Stimulated activated CD4-positive, alpha-beta T cell treated with anti-CD3 and anti-CD28 coated beads, Interleukin-4, amount 100 ng/mL, for 1 hour (primary cell): ENCODE results near the gene SFXN2.

ENCODE experiments used
- DNase-seq: peaks from one replicate; pipeline ENCODE4 v3.0.0-alpha.2; 2020

The SFXN2 gene

GRCh38 chr10:102779680-102780526 is 65.5 kb downstream of the SFXN2 start:
- no peak for DNase-seq

- no peak for DNase-seq
Observed at GRCh38 chr10:102780527-102780808, 66.0 kb downstream of the SFXN2 start.

DNA sequence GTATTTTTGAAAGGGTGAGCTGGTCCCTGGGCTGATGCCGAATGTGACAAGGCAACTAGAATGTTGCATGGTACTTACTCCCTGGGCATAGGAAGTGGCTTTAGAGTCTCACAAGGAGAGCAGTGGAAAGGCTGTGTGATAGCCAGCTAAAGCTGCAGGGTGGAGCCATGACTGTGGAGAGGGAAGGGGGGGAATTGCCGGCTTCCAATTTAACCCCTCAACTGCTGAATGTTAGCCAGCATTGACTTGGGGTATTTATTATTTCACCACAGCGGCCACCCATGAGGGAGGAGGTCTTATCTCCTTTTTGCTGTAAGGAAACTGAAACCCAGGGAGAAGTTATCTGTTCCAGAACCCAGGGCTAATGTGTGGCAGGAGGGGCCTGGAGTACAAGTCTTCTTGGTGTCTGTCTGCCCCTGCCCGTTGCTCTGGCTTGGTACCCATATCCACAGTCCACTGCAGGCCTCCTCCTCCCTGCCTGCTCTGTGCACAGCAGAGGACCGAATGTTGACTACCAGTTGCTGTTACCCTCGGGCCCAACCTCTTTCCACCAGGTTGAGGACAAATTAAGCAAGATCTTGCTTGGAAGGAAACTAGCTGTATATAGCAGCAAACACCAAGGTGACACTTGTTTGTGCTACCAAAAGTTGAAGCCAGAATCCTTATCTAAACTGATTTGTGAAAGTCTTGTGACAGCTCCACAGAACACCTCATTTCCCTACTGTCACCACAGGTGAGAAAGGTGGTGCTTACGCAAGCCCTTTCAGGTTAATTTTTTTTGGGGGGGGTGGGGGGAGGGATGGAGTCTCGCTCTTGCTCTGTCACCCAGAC is 66.9 kb downstream of the SFXN2 start:
- DNase-seq: no peak

DNA sequence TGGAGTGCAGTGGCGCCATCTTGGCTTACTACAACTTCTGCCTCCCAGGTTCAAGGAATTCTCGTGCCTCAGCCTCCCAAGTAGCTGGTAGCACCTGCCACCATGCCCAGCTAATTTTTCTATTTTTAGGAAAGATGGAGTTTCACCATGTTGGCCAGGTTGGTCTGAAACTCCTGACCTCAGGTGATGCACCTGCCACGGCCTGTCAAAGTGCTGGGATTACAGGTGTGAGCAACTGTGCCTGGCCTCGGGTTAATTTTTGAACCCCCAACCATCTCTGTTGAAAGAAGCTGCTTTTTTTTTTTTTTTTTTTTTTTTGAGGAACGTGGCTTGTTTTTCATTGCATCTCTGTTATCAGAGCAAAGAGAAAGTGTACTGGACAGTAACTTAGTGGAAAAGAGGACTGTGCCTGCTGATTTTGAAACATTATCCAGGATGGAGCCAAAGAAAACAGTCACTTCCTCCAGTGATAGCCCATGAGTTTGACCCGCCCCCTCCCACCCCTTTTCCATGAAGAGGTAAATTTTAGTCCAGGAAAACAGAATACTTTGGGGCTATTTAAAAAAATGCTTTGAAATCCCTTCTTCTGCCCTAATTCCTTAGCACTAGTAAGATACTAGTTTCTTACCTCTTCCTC is 67.6 kb downstream of the SFXN2 start:
- DNase-seq: no peak

- DNase-seq: no peak
Observed at GRCh38 chr10:102782673-102783551, 68.5 kb downstream of the SFXN2 start.

DNA sequence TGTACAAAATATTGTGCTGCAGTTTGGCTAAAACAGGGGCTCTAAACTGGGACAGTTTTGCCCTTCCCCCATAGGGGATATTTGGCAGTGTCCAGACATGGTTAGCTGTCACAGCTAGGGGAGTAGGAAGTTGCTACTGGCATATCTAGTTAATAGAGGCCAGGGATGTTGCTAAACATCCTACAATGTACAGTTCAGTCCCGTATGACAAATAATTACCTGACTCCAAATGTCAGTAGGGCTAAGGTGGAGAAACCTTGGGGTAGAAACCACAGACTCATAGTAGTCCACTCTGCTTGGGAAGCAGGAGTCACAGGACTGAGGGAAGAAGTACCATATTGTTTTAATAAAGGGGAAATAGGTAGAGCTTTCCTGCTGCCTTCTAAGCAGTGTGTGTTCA is 69.1 kb downstream of the SFXN2 start:
- no peak for DNase-seq

DNA sequence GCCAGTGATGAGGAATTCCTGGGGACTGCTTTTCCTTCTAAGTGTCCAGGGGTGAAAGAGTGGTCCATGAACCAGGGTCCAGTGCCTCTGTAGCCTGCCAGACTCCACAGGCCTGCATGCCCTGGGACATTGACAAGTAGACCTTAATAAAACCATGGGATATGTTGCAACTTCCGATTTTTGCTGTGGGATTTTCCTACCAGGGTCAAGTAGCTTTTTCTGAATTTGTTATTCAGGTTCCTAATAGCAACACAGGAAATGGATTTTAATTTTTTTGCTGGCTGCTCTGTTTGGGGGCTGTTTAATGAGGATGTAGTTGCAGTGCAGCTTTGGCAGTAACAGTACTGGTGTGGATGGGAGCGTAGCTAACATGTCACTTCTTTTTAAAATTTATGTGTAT is 71.4 kb downstream of the SFXN2 start:
- DNase-seq: no peak

DNA sequence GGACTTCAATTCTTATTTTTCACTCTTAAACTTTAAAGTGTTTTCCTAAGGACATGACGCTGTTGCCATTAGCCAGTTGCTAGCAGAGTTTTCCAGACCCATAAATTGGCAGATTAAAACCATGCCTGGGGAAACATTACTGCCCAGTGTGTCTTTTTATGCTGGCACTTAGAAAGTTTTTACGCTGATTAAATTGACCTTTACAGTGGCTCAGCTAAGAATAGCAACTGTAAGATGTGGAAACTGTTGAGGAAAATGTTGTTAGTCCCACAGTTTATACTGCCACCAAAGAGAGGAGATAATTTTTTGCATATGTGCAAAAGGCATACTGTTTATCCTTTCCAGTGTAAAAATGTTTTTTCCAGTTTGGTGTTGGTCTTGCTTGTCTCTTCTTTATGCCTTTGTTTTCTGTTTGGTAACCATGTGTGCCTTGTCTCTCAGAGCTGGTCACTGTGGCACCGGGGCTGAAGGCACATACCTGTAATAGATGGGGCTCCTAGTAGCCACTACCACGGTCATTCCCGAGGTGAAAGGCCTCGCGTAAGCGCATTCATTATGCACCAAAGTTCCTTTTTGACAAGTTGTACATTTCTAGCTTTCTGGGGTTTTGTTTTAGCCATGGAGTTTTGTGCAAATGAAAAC is 77.4 kb downstream of the SFXN2 start:
- DNase-seq: no peak
